H9 (cell line): ENCODE data around the gene PAGE4. TPM values are rescaled to one million over a fixed set of nuclear protein-coding genes. Genes with fewer than 3 reads are reported as not detected.
A peak's percentile ranks its signal among the peaks of the same experiment; 100 is the strongest.

Source experiments
- DNase-seq: peaks from one replicate; pipeline ENCODE4 v3.0.0-alpha.2; 2017
- H2AFZ ChIP-seq: one replicate; pipeline ENCODE4 v1.6.1; 2013; ENCODE audit warnings: mild to moderate bottlenecking, low read length, control low read depth, moderate library complexity
- H2AK5ac ChIP-seq: 2 replicates; pipeline ENCODE4 v1.6.1; 2013; ENCODE audit warnings: low read length, control low read depth, mixed read lengths; ENCODE audit not compliant: insufficient read length
- H2BK120ac ChIP-seq: one replicate; pipeline ENCODE4 v1.6.1; 2013; ENCODE audit warnings: low read depth, mild to moderate bottlenecking, low read length, control low read depth, inconsistent platforms; ENCODE audit not compliant: poor library complexity, severe bottlenecking
- H2BK12ac ChIP-seq: 2 replicates; pipeline ENCODE4 v1.6.1; 2013; ENCODE audit warnings: low read length, control low read depth, mixed read lengths, low read depth; ENCODE audit not compliant: insufficient read length
- H2BK15ac ChIP-seq: 2 replicates; pipeline ENCODE4 v1.6.1; 2013; ENCODE audit warnings: low read depth, low read length, control low read depth
- H2BK20ac ChIP-seq: one replicate; pipeline ENCODE4 v1.6.1; 2013; ENCODE audit warnings: low read depth, mild to moderate bottlenecking, low read length, control low read depth, inconsistent platforms; ENCODE audit not compliant: poor library complexity, severe bottlenecking
- H2BK5ac ChIP-seq: 2 replicates; pipeline ENCODE4 v1.6.1; 2013; ENCODE audit warnings: low read length, control low read depth, mixed read lengths; ENCODE audit not compliant: insufficient read length
- H3K14ac ChIP-seq: 2 replicates; pipeline ENCODE4 v1.6.1; 2013; ENCODE audit warnings: low read length, control low read depth; ENCODE audit not compliant: insufficient read depth
- H3K18ac ChIP-seq: 2 replicates; pipeline ENCODE4 v1.6.1; 2013; ENCODE audit warnings: low read depth, mild to moderate bottlenecking, mixed read lengths, low read length, control low read depth; ENCODE audit not compliant: insufficient read length
- H3K23ac ChIP-seq: 2 replicates; pipeline ENCODE4 v1.6.1; 2013; ENCODE audit warnings: low read length, control low read depth, mixed read lengths, low read depth; ENCODE audit not compliant: insufficient read length
- H3K23me2 ChIP-seq: 2 replicates; pipeline ENCODE4 v1.6.1; 2013; ENCODE audit warnings: low read depth, mild to moderate bottlenecking, mixed read lengths, low read length, control low read depth; ENCODE audit not compliant: insufficient read length, poor library complexity, severe bottlenecking
- H3K27ac ChIP-seq: 2 replicates; pipeline ENCODE4 v1.5.1; 2013; ENCODE audit warnings: low read length, control low read depth, mixed read lengths, low read depth; ENCODE audit not compliant: insufficient read length
- H3K27me3 ChIP-seq: 2 replicates; pipeline ENCODE4 v1.6.1; 2013; ENCODE audit warnings: low read length, control low read depth, inconsistent platforms; ENCODE audit not compliant: insufficient read depth
- H3K4ac ChIP-seq: 2 replicates; pipeline ENCODE4 v1.6.1; 2013; ENCODE audit warnings: low read depth, mild to moderate bottlenecking, control low read depth, inconsistent platforms, low read length, moderate library complexity
- H3K4me1 ChIP-seq: 2 replicates; pipeline ENCODE4 v1.6.1; 2013; ENCODE audit warnings: low read length, control low read depth, inconsistent platforms; ENCODE audit not compliant: insufficient read depth
- H3K4me2 ChIP-seq: 2 replicates; pipeline ENCODE4 v1.6.1; 2013; ENCODE audit warnings: low read length, control low read depth, mixed read lengths; ENCODE audit not compliant: insufficient read length, insufficient read depth
- H3K56ac ChIP-seq: 2 replicates; pipeline ENCODE4 v1.6.1; 2013; ENCODE audit warnings: low read depth, mild to moderate bottlenecking, mixed read lengths, low read length, control low read depth; ENCODE audit not compliant: insufficient read length
- H3K79me1 ChIP-seq: 2 replicates; pipeline ENCODE4 v1.6.1; 2013; ENCODE audit warnings: low read depth, mild to moderate bottlenecking, moderate library complexity, low read length, control low read depth, inconsistent platforms; ENCODE audit not compliant: insufficient read depth, poor library complexity, severe bottlenecking
- H3K79me2 ChIP-seq: 2 replicates; pipeline ENCODE4 v1.6.1; 2013; ENCODE audit warnings: low read length, control low read depth, inconsistent platforms; ENCODE audit not compliant: insufficient read depth
- H3K9ac ChIP-seq: 2 replicates; pipeline ENCODE4 v1.6.1; 2013; ENCODE audit warnings: low read length, control low read depth, mixed read lengths; ENCODE audit not compliant: insufficient read length; ENCODE audit errors: extremely low read depth
- H3K9me3 ChIP-seq: one replicate; pipeline ENCODE4 v1.6.1; 2013; ENCODE audit warnings: low read depth, low read length, inconsistent platforms; ENCODE audit not compliant: control insufficient read depth
- H3T11ph ChIP-seq: one replicate; pipeline ENCODE4 v1.6.1; 2013; ENCODE audit warnings: mild to moderate bottlenecking, low read length, control low read depth, inconsistent platforms
- H4K20me1 ChIP-seq: one replicate; pipeline ENCODE4 v1.6.1; 2013; ENCODE audit not compliant: control insufficient read depth, insufficient read length, insufficient read depth
- H4K5ac ChIP-seq: 2 replicates; pipeline ENCODE4 v1.6.1; 2013; ENCODE audit warnings: low read depth, mild to moderate bottlenecking, mixed read lengths, low read length, control low read depth; ENCODE audit not compliant: insufficient read length
- H4K8ac ChIP-seq: replicated peaks from 2 replicates; pipeline ENCODE4 v1.6.1; 2013; ENCODE audit warnings: low read length, control low read depth, mixed read lengths, low read depth; ENCODE audit not compliant: insufficient read length
- H4K91ac ChIP-seq: 2 replicates; pipeline ENCODE4 v1.6.1; 2013; ENCODE audit warnings: low read depth, mild to moderate bottlenecking, moderate library complexity, mixed read lengths, low read length, control low read depth; ENCODE audit not compliant: insufficient read length
- H3K27ac Mint-ChIP-seq, 3 experiments: 2 replicates in 2 of 3; 3 replicates in 1 of 3; pipeline ENCODE4 v1.8.0; 2020 to 2021; ENCODE audit warnings: mixed read lengths in 3 of 3, mild to moderate bottlenecking in 1 of 3, moderate library complexity in 1 of 3
- H3K27me3 Mint-ChIP-seq: 2 replicates; pipeline ENCODE4 v1.8.0; 2021; ENCODE audit warnings: low read depth, mild to moderate bottlenecking, moderate library complexity, mixed read lengths
- H3K36me3 Mint-ChIP-seq, 3 experiments: 2 replicates in 2 of 3; 3 replicates in 1 of 3; pipeline ENCODE4 v1.8.0; 2020 to 2021; ENCODE audit warnings: low read depth in 3 of 3, mixed read lengths in 3 of 3; ENCODE audit not compliant: insufficient read depth in 1 of 3
- H3K4me1 Mint-ChIP-seq, 2 experiments: 2 replicates each; pipeline ENCODE4 v1.8.0; 2020; ENCODE audit warnings: mixed read lengths in 2 of 2
- H3K4me3 Mint-ChIP-seq, 2 experiments: 2 replicates in 1 of 2; 3 replicates in 1 of 2; pipeline ENCODE4 v1.8.0; 2020 to 2021; ENCODE audit warnings: mild to moderate bottlenecking in 2 of 2, mixed read lengths in 2 of 2, moderate library complexity in 1 of 2
- H3K9me3 Mint-ChIP-seq, 2 experiments: 2 replicates in 1 of 2; 3 replicates in 1 of 2; pipeline ENCODE4 v1.8.0; 2020; ENCODE audit warnings: mild to moderate bottlenecking in 2 of 2, mixed read lengths in 2 of 2, moderate library complexity in 1 of 2
- CTCF ChIP-seq: fragments of 200-600 bp; sonication (generic); conservative IDR thresholded peaks from 3 replicates; pipeline ENCODE4 v1.8.0; 2021; ENCODE audit warnings: antibody characterized with exemption, mild to moderate bottlenecking
- WGBS: extraction: QIAGEN DNeasy Blood & Tissue Kit; methylation state at CpG from one replicate; pipeline ENCODE4 v1.1.7; 2013; ENCODE audit warnings: missing lambda C conversion rate, low lambda C conversion rate, mixed read lengths; ENCODE audit not compliant: insufficient read length; ENCODE audit errors: extremely low coverage; 5-methylcytosine and 5-hydroxymethylcytosine counted together
- long read RNA-seq: library from polyadenylated mRNA; unstranded; transcript quantifications from one replicate; pipeline ENCODE4 v2.0.0, GENCODE V29; 2020
- total RNA-seq: library from RNA; stranded (reverse); gene quantifications from 2 replicates; pipeline ENCODE4 v1.2.1, GENCODE V29; 2021

Gene PAGE4
- 0.57 TPM in 1 of 2 replicates, not detected in the other for total RNA-seq
- long read RNA-seq, result 0 reads

GRCh38 chrX:49829016-49829415 lies at the start of gene PAGE4:
Gene PAGE4 (plus strand): TSS chrX:49829303. CDS start chrX:49830429, 1,126 bp downstream.
- Histone ChIP-seq H2BK15ac (no peak within 1 kb of the TSS), H3K79me1 (no peaks in the 10 kb centered on the region), H3K79me2 (no peaks in the 10 kb centered on the region), H3K27ac (no peak within 1 kb of the TSS), H3K23ac (no peak within 1 kb of the TSS), H3K9me3 (peaks cover 14% of the 10 kb centered on the region), H2BK5ac (no peak within 1 kb of the TSS), H2BK120ac (no peak within 1 kb of the TSS), H2AK5ac (no peak within 1 kb of the TSS), H3T11ph (no peak within 1 kb of the TSS), H2BK12ac (no peak within 1 kb of the TSS), H3K9ac (no peak within 1 kb of the TSS), H2AFZ (no peak within 1 kb of the TSS), H3K56ac (no peak within 1 kb of the TSS), H3K14ac (no peak within 1 kb of the TSS), H4K91ac (no peak within 1 kb of the TSS), H3K4me2 (no peak within 1 kb of the TSS), H3K27me3 (no peaks in the 10 kb centered on the region), H3K4me1 (no peaks in the 10 kb centered on the region), H3K18ac (no peak within 1 kb of the TSS), H4K8ac (no peak within 1 kb of the TSS), H3K4ac (no peak within 1 kb of the TSS), H3K23me2 (no peaks in the 10 kb centered on the region), H2BK20ac (no peak within 1 kb of the TSS), H4K5ac (no peak within 1 kb of the TSS), H4K20me1 (no peaks in the 10 kb centered on the region)
- no CpG with 5 or more reads among the region's 8 CpGs for WGBS
- H3K27ac Mint-ChIP-seq, result peak within 1 kb of the TSS in 1 of 3 experiments; percentile 67; a peak in 1 of 7 replicates
- H3K36me3 Mint-ChIP-seq, result peaks cover 0 to 6% (median 0%) of the 10 kb centered on the region in 3 experiments; a peak in 2 of 7 replicates
- TF ChIP-seq CTCF, result peak; percentile 22; the same call in 1 of the 3 replicates
- no peaks in the 10 kb centered on the region for H3K4me1 Mint-ChIP-seq
- H3K9me3 Mint-ChIP-seq, result peaks cover 56 to 59% of the 10 kb centered on the region in 2 experiments
- H3K27me3 Mint-ChIP-seq, result peaks cover 4% of the 10 kb centered on the region
- no peak within 1 kb of the TSS; a peak in 1 of 5 replicates for H3K4me3 Mint-ChIP-seq
- peak; percentile 65 for DNase-seq
